Measurements from ENCODE around the gene DDRGK1.
"Not testable (repeated sequence)": the region's sequence is repeated elsewhere in the genome, so short reads cannot be mapped to it uniquely, and the experiment has no call there.

DDRGK1 gene

GRCh38 chr20:3163099-3164042, 41.1 kb downstream of the DDRGK1 start:
- no peak for DNase-seq

GRCh38 chr20:3162080-3162611, 42.3 kb downstream of the DDRGK1 start:
- DNase-seq, result no peak

- no peak for DNase-seq
Observed at GRCh38 chr20:3161316-3162079, 43.0 kb downstream of the DDRGK1 start.

GRCh38 chr20:3160418-3160817, 44.1 kb downstream of the DDRGK1 start:
- DNase-seq, result no peak

GRCh38 chr20:3158968-3159431, 45.5 kb downstream of the DDRGK1 start:
- no peak for DNase-seq

- no peak for DNase-seq
Observed at GRCh38 chr20:3157817-3158216, 46.7 kb downstream of the DDRGK1 start.

GRCh38 chr20:3156811-3157619, 47.5 kb downstream of the DDRGK1 start:
- no peak for DNase-seq

- not testable (repeated sequence) for DNase-seq
Observed at GRCh38 chr20:3152057-3152644, 52.3 kb downstream of the DDRGK1 start.

GRCh38 chr20:3150908-3151307, 53.6 kb downstream of the DDRGK1 start:
- no peak for DNase-seq

- DNase-seq, result no peak
Observed at GRCh38 chr20:3146732-3147341, 57.6 kb downstream of the DDRGK1 start.

GRCh38 chr20:3141757-3142156, 62.7 kb downstream of the DDRGK1 start:
- no peak for DNase-seq
